K562 (cell line): ENCODE data around the gene CLDND2. TPM values are rescaled to one million over a fixed set of nuclear protein-coding genes. Genes with fewer than 3 reads are reported as not detected.

ENCODE experiments used
- ETS2 ChIP-seq: IDR thresholded peaks from 2 replicates; pipeline ENCODE4 v1.6.1; 2016; ENCODE audit warnings: borderline replicate concordance, missing genetic modification characterization, mild to moderate bottlenecking, moderate library complexity, missing compliant biosample characterization; ENCODE audit not compliant: poor library complexity, severe bottlenecking
- PCBP1 ChIP-seq: fragments of 200-400 bp; formaldehyde crosslinking; IDR thresholded peaks from 2 replicates; pipeline ENCODE4 v1.6.1; 2018; ENCODE audit warnings: mild to moderate bottlenecking, low read depth, low read length; ENCODE audit not compliant: poor library complexity, severe bottlenecking
- ZFP36 ChIP-seq: fragments of 150-350 bp; IDR thresholded peaks from 2 replicates; pipeline ENCODE4 v1.6.1; 2018; ENCODE audit warnings: low read length, low read depth; ENCODE audit not compliant: partially characterized antibody
- ZNF274 ChIP-seq: IDR thresholded peaks from 2 replicates; pipeline ENCODE4 v1.6.1; 2011; ENCODE audit warnings: low read depth, mild to moderate bottlenecking, low read length, moderate library complexity, borderline replicate concordance
- polyA plus RNA-seq, 8 experiments: library from polyadenylated mRNA; depleted of rRNA in 4 of 8; stranded (reverse) in 5 of 8; unstranded in 3 of 8; fragments of >200 nt; fragmentation: Nextera tagmentation in 2 of 8; fragmentation: Illumina TruSeq in 1 of 8; extraction: Ambion mirVana in 2 of 8; extraction: Trizol in 1 of 8; gene quantifications; 2 replicates each; pipeline versions ENCODE4 v1.2.1 to v1.2.3, GENCODE V29; 2011 to 2014; ENCODE audit warnings: inconsistent platforms in 1 of 8, missing spikeins in 1 of 8
- total RNA-seq, 7 experiments: library from RNA; depleted of rRNA in 6 of 7; stranded (reverse); fragments of >200 nt in 6 of 7; fragmentation: Illumina TruSeq in 2 of 7; extraction: Trizol in 2 of 7; gene quantifications; 2 replicates each; pipeline versions ENCODE4 v1.2.1 to v1.2.3, GENCODE V29; 2011 to 2021; ENCODE audit warnings: low replicate concordance in 1 of 7
- TF ChIP-seq, protein P1 (sequence below): fragments of 200-600 bp; sonication (generic); IDR thresholded peaks from one replicate; pipeline ENCODE4 v1.6.1; 2012; ENCODE audit warnings: mild to moderate bottlenecking, low read depth, low read length, inconsistent platforms
- TF ChIP-seq, protein P2 (sequence below): fragments of 450-650 bp; IDR thresholded peaks from 2 replicates; pipeline ENCODE4 v1.7.1; 2018; ENCODE audit warnings: mild to moderate bottlenecking, low read depth; ENCODE audit not compliant: partially characterized antibody
- TF ChIP-seq, protein P3 (sequence below), 2 experiments: fragments of 150-350 bp in 1 of 2; IDR thresholded peaks; 2 replicates each; pipeline ENCODE4 v1.6.1; 2012 to 2016; ENCODE audit warnings: low read depth in 2 of 2, low read length in 2 of 2, mild to moderate bottlenecking in 1 of 2, moderate library complexity in 1 of 2

The CLDND2 gene
- total and polyA plus RNA-seq, 9 of the 15 experiments (the other 6 are each of a cell fraction or from before 2014, with no cell fraction given): 0.45 to 4.0 (median 1.2) TPM; not detected in 3

DNA sequence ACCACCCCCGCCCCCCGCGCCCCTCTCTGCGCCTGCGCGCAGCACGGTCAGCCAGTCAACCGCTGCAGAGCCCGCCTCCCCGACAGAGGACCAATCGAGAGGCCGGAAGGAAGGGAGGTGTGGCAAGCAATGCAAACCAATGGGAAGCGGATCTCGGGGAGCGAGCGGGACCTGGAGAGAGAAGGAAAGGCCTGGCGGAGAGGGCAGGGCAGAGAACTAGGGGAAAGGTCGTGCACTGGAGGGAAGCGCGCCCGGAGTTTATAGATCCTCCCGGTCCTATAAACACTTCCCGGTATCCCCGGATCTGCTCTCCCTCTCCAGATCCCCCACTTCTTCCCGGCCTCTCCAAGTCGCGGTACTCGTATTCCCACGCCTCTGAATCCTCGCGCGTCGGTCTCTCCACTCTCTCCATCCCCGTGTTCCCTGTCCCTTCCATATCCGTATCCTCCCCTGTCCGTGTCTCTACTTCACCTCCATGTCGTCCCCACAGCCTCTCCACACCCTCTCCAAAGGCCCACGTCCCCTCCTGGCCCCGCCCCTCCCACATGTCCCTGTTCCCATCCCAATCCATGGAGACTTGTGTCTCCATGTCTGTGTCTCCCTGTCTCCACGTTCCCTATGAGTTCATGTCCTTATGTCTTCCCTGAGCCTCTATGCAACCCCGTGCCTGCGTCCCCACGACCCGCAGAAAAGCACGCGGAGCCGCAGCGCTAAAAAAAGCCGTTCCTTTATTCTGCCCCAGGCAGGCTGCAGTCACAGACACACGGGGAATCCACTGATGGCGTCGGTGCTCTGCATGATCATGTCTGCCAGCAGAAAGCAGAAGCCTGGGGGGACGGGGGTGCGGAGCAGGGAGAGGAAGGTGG is 2.2 kb downstream of the CLDND2 start (continued):
- no peak for TF ChIP-seq PCBP1
- TF ChIP-seq ZFP36: no peak
- TF ChIP-seq, protein P1, sequence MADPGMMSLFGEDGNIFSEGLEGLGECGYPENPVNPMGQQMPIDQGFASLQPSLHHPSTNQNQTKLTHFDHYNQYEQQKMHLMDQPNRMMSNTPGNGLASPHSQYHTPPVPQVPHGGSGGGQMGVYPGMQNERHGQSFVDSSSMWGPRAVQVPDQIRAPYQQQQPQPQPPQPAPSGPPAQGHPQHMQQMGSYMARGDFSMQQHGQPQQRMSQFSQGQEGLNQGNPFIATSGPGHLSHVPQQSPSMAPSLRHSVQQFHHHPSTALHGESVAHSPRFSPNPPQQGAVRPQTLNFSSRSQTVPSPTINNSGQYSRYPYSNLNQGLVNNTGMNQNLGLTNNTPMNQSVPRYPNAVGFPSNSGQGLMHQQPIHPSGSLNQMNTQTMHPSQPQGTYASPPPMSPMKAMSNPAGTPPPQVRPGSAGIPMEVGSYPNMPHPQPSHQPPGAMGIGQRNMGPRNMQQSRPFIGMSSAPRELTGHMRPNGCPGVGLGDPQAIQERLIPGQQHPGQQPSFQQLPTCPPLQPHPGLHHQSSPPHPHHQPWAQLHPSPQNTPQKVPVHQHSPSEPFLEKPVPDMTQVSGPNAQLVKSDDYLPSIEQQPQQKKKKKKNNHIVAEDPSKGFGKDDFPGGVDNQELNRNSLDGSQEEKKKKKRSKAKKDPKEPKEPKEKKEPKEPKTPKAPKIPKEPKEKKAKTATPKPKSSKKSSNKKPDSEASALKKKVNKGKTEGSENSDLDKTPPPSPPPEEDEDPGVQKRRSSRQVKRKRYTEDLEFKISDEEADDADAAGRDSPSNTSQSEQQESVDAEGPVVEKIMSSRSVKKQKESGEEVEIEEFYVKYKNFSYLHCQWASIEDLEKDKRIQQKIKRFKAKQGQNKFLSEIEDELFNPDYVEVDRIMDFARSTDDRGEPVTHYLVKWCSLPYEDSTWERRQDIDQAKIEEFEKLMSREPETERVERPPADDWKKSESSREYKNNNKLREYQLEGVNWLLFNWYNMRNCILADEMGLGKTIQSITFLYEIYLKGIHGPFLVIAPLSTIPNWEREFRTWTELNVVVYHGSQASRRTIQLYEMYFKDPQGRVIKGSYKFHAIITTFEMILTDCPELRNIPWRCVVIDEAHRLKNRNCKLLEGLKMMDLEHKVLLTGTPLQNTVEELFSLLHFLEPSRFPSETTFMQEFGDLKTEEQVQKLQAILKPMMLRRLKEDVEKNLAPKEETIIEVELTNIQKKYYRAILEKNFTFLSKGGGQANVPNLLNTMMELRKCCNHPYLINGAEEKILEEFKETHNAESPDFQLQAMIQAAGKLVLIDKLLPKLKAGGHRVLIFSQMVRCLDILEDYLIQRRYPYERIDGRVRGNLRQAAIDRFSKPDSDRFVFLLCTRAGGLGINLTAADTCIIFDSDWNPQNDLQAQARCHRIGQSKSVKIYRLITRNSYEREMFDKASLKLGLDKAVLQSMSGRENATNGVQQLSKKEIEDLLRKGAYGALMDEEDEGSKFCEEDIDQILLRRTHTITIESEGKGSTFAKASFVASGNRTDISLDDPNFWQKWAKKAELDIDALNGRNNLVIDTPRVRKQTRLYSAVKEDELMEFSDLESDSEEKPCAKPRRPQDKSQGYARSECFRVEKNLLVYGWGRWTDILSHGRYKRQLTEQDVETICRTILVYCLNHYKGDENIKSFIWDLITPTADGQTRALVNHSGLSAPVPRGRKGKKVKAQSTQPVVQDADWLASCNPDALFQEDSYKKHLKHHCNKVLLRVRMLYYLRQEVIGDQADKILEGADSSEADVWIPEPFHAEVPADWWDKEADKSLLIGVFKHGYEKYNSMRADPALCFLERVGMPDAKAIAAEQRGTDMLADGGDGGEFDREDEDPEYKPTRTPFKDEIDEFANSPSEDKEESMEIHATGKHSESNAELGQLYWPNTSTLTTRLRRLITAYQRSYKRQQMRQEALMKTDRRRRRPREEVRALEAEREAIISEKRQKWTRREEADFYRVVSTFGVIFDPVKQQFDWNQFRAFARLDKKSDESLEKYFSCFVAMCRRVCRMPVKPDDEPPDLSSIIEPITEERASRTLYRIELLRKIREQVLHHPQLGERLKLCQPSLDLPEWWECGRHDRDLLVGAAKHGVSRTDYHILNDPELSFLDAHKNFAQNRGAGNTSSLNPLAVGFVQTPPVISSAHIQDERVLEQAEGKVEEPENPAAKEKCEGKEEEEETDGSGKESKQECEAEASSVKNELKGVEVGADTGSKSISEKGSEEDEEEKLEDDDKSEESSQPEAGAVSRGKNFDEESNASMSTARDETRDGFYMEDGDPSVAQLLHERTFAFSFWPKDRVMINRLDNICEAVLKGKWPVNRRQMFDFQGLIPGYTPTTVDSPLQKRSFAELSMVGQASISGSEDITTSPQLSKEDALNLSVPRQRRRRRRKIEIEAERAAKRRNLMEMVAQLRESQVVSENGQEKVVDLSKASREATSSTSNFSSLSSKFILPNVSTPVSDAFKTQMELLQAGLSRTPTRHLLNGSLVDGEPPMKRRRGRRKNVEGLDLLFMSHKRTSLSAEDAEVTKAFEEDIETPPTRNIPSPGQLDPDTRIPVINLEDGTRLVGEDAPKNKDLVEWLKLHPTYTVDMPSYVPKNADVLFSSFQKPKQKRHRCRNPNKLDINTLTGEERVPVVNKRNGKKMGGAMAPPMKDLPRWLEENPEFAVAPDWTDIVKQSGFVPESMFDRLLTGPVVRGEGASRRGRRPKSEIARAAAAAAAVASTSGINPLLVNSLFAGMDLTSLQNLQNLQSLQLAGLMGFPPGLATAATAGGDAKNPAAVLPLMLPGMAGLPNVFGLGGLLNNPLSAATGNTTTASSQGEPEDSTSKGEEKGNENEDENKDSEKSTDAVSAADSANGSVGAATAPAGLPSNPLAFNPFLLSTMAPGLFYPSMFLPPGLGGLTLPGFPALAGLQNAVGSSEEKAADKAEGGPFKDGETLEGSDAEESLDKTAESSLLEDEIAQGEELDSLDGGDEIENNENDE: no peak
- TF ChIP-seq, protein P2, sequence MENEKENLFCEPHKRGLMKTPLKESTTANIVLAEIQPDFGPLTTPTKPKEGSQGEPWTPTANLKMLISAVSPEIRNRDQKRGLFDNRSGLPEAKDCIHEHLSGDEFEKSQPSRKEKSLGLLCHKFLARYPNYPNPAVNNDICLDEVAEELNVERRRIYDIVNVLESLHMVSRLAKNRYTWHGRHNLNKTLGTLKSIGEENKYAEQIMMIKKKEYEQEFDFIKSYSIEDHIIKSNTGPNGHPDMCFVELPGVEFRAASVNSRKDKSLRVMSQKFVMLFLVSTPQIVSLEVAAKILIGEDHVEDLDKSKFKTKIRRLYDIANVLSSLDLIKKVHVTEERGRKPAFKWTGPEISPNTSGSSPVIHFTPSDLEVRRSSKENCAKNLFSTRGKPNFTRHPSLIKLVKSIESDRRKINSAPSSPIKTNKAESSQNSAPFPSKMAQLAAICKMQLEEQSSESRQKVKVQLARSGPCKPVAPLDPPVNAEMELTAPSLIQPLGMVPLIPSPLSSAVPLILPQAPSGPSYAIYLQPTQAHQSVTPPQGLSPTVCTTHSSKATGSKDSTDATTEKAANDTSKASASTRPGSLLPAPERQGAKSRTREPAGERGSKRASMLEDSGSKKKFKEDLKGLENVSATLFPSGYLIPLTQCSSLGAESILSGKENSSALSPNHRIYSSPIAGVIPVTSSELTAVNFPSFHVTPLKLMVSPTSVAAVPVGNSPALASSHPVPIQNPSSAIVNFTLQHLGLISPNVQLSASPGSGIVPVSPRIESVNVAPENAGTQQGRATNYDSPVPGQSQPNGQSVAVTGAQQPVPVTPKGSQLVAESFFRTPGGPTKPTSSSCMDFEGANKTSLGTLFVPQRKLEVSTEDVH: no peak
- TF ChIP-seq ETS2 (tag): no peak
- TF ChIP-seq, protein P3, sequence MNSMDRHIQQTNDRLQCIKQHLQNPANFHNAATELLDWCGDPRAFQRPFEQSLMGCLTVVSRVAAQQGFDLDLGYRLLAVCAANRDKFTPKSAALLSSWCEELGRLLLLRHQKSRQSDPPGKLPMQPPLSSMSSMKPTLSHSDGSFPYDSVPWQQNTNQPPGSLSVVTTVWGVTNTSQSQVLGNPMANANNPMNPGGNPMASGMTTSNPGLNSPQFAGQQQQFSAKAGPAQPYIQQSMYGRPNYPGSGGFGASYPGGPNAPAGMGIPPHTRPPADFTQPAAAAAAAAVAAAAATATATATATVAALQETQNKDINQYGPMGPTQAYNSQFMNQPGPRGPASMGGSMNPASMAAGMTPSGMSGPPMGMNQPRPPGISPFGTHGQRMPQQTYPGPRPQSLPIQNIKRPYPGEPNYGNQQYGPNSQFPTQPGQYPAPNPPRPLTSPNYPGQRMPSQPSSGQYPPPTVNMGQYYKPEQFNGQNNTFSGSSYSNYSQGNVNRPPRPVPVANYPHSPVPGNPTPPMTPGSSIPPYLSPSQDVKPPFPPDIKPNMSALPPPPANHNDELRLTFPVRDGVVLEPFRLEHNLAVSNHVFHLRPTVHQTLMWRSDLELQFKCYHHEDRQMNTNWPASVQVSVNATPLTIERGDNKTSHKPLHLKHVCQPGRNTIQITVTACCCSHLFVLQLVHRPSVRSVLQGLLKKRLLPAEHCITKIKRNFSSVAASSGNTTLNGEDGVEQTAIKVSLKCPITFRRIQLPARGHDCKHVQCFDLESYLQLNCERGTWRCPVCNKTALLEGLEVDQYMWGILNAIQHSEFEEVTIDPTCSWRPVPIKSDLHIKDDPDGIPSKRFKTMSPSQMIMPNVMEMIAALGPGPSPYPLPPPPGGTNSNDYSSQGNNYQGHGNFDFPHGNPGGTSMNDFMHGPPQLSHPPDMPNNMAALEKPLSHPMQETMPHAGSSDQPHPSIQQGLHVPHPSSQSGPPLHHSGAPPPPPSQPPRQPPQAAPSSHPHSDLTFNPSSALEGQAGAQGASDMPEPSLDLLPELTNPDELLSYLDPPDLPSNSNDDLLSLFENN (IDR thresholded peaks at IDR 0.05; ENCODE audit: low read depth in 2 of 2, low read length in 2 of 2): no peak
- TF ChIP-seq ZNF274: no peak
